CD4-positive, alpha-beta T cell treated with Interleukin-6 for 4 hours (primary cell): ENCODE data around the gene BCKDHA.
"Not testable (repeated sequence)": the region's sequence is repeated elsewhere in the genome, so short reads cannot be mapped to it uniquely, and the experiment has no call there.

Experiments used
- DNase-seq: peaks from one replicate; pipeline ENCODE4 v3.0.0-alpha.2; 2020; ENCODE audit warnings: mixed read lengths

Gene BCKDHA

DNA sequence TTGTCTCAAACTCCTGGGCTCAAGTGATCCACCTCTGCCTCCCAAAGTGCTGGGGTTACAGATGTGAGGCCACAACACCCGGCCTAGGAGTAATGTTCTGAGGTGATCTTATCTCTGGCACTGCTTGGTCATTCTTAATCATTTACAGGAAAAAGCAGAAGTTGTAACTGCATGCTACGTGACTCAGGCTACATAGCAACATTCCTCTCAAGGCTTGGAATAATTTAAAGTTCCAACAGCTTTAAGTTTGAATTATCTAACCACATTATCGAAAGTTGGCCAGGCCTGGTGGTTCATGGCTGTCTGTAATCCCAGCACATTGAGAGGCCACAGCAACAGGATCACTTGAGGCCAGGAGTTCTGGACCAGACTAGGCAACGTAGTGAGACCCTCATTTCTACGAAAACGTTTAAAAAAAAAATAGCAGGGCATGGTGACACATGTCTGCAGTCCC lies 29.7 kb upstream of the BCKDHA start:
- DNase-seq = no peak

DNA sequence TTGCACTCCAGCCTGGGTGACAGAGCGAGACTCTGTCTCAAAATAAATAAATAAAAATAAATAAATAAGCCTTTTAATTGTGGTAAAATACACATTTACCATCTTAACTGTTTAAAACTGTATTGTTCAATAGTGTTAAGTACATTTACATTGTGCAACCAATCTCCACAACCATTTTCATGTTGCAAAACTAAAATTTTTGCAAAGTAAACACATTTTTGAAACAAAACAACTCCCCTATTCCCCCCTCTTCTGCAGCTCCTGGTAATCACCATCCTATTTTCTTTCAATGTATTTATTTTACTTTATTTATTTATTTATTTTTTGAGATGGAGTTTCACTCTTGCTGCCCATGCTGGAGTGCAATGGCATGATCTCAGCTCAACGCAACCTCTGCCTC lies 27.8 kb upstream of the BCKDHA start:
- DNase-seq = no peak

DNA sequence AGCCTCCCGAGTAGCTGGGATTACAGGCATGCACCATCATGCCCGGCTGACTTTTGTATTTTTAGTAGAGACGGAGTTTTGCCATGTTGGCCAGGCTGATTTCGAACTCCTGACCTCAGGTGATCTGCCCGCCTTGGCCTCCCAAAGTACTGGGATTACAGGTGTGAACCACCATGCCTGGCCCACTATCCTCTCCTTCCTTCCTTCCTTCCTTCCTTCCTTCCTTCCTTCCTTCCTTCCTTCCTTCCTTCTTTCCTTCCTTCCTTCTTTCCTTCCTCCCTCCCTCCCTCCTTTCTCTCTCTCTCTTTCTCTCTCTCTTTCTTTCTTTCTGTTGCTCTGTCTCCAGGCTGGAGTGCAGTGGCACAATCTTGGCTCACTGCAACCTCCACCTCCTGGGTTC lies 26.5 kb upstream of the BCKDHA start:
- not testable (repeated sequence) for DNase-seq

DNA sequence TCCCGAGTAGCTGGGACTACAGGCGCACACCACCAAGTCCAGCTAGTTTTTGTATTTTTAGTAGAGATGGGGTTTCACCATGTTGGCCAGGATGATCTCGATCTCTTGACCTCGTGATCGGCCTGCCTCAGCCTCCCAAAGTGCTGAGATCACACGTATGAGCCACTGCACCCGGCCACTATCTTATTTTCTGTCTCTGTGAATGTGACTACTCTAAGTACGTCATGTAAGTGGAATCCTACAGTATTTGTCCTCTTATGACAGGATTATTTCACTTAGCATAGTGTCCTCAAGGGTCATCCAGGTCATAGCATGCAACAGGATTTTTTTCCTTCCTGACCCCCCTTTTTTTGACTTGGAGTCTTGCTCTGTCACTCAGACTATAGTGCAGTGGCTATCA lies 26.1 kb upstream of the BCKDHA start:
- no peak for DNase-seq

DNA sequence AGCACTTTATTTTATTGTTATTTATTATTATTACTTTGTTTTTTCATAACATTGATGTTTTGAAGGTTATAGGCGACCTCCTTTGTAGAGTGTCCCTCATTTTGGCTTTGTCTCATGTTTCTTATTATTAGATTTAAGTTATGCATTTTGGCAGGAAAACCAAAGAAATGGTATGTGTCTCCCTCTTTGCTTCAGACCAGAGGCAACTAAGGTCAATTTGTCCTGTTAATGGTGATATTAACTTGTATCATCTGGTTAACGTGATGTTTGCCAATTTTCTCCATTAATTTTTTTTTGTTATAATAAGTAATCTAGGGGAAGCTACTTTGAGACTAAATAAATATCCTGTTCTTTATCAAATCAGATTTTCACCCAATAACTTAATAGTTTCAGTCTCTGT lies 25.1 kb upstream of the BCKDHA start:
- no peak for DNase-seq

DNA sequence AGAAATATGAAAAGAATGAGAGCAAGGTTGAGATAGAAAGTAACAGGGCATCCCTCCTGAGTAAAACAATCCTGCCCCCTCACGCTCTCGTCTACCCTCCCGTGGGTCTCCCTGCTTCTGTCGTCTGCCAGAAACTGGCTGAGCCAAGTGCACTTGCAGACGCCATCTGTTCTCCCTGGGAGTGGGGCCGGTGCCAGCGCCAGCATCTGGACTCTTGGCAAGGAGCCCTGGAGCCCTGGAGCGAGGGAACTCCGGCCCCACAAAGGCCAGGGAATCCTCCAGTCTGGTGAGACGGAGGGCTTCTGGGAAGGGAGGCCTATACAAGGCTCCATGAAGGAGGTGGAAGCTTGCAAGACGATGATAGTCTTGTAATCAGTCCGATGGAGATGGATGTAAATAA lies 23.6 kb upstream of the BCKDHA start:
- no peak for DNase-seq

DNA sequence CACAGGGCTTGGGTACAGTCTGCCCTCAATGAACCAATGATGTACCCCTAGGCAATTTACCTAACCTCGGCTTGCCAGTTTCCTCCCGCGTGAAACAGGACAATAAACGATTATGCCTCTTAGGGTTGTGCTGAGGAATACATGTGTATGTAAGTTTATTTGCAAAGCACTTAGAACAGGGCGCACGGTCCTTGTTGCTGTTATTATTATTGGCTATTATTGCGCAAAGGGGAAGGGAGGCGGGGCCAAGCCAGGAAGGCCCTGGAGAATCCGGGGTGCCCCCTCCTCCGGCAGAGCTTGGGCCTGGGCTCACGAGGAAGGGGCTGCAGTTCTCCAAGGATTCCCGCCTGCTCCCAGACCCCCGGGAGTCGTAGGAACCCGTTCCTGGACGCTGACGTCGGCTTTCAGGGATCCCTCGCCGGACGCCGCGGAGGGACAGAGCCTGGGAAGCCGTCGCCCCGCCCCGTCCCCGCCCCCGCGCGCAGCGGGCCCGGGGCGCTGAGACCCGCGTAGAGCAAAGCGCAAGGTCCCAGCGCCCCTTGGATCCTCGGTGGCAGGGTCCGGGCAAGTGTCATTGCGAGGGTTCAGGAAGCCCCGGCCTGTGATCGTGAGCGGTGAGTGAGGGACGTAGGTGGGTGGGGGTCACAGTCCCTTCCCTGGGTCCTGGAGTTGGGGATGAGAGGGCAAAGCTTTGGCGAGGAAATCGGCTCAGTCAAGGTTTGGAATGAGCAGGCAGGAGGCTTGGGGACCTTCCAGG lies 21.2 kb upstream of the BCKDHA start, which contains the start of gene TMEM91:
TMEM91 (plus strand) TSS at position 293 of the 757 bp plus-strand sequence. CDS start 1,777 bp downstream, outside the sequence.
- DNase-seq = peak; percentile 46

DNA sequence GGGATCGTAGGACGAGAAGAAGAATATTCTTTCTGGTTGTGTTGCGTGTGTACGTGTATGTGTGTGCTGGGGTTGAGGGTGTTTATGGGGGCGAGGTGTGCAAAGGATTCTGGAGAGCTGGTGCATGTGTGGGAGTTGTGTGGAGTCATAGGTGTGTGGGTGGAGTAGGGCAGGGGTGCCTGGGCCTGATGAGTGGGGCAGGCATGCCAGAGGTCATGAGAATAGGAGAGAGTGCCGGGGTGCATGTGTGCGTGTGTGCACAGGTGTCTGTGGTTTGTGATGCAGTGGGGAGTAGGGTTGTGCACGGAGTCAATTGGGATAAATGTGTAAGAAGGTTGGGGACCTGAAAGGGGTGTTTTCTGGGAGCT lies 20.6 kb upstream of the BCKDHA start:
- DNase-seq = peak; percentile 20

DNA sequence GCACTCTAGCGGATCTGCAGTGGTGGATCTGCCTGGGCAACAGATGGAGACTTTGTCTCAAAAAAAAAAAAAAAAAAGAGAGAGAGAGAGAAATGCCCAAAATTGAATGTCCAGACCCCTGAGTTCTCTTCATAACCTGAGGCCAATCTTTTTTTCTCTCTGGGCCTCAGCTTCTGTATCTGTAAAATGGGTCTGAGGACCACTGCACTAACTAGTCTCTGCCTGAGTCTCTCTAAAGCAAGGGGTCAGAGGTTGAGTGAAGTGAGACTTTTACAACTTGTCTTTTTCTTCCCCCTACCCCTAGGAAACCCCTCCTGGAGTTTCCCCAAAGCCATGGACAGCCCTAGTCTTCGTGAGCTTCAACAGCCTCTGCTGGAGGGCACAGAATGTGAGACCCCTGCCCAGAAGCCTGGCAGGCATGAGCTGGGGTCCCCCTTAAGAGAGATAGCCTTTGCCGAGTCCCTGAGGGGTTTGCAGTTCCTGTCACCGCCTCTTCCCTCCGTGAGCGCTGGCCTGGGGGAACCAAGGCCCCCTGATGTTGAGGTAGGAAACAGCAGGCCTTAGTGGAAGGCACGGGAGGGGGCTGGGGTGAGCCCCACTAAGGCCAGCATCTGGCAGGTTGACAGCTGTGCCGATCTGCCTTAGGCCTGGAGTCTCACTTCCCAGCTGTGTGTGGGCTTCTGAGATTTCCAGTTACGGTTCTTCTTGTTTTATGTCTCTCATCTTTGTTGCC lies 19.5 kb upstream of the BCKDHA start:
- DNase-seq = no peak

DNA sequence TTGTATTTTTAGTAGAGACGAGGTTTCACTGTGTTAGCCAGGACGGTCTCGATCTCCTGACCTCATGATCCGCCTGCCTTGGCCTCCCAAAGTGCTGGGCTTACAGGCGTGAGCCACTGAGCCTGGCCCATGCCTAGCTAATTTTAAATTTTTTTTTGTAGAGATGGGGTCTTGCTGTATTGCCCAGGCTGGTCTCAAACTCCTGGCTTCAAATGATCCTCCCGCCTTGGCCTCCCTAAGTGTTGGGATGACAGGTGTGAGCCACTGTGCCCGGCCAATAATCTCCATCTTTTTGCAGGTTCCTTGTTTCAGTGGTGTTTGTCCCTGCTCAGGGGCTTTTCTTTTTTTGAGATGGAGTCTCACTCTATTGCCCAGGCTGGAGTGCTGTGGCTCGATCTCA lies 16.1 kb upstream of the BCKDHA start:
- DNase-seq = not testable (repeated sequence)

DNA sequence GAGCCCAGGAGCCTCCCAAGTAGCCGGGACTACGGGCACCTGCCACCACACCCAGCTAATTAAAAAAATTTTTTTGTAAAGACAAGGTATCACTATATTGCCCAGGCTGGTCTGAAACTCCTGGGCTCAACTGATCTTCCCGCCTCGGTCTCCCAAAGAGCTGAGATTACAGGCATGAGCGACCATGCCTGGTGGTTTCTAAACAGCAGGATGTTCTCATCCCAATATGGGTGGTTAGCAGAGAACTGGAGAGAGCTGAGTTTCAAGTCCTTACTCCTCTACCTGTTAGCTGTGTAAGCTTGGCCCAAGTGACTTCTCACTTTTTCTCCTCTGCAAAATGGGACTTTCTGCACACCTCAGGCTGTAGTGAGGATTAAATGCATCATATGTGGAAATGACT lies 13.3 kb upstream of the BCKDHA start:
- DNase-seq = no peak

DNA sequence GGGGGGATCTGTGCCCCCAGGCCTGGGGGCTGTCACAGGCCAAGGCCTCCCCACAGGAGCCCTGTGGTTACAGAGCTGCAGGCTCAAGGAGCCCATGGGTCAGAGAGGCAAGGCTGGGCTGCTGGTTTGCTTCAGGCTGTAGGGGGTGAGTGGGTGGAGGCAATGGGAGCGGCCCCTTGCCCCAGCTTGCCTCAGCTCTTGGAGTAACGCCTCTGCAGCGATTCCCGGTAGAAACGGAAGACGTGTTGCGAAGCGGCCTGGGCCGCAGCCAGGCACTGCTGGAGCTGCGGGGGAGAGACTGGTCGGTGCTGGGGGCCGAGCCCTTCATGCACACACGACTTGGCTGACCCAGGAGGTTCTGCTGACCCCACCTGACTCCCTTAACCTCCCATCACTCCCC lies 11.2 kb upstream of the BCKDHA start:
- no peak for DNase-seq

DNA sequence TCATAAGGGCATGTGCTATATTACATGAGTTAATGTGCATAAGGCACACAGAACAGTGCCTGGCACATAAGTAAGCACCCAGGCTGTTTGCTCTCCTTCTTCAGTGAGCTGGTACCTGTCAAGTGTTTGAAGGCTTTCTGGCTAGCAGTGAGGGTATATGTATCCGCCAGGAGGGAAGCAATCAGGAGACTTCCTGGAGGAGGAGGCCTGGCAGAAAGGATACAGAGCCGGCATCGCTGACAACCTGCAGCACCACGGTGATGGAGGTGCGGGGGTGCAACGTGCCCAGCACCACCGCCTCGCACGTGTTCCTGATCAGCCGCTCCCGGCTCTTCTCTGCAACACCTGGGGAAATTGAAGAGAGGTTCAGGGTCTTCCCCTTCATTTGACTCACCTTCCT lies 6.0 kb upstream of the BCKDHA start:
- no peak for DNase-seq

DNA sequence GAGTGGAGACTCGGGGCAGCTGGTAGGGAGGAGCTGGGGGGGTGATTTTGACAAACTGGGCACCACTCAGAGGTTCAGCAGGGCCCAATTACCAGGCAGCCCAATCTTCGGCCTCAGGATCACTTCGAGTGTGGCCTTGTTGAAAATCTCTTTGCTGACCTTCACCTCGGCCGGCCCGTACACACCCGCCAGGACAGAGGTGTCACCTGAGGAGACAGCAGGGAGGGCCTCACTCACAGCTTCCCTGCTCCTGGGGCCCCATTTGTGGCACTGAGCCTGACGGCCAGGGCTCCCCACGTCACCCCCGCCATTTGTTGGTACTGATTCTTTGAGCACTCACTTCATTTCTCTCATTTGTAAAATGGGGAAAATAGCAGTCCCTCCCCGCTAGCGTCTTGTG lies 4.8 kb upstream of the BCKDHA start:
- DNase-seq = no peak

DNA sequence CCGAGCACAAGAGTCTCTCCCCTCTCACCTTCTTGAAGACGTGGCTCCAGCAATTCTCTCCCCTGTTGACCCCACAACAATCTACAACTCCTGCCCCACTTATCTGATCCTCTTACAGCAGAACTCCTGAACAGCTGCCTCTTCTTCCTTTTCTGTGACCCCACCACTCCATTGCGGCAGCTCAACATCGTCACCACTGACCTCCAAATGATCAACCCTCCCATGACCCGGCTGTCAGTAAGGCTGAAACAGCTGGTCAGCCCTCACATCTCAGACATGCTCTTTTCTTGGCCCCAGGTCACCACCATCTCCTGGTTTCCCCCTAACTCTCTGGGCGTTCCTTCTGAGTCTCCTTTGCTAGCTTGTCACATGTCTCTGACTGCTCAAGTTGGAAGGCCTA lies 2.3 kb upstream of the BCKDHA start:
- DNase-seq = no peak

DNA sequence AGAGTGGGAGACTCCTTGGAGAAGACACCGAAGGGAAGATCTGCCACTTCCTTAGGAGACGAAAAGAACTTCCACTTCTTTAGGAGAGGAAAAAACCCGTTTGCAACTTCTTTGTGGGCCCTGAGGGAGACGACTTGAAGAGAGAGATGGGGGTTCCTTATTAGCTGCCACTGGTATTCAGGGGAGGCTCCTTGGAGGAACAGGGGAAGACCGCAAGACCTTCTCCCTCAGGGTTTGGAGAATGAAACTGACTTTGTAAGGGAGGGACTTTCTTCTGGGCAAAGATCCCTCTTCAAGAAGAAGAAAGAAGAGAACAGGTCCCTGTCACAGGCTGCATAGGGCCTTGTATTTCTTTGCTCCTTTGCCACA lies 416 bp downstream of the BCKDHA start:
- peak; percentile 4 for DNase-seq

DNA sequence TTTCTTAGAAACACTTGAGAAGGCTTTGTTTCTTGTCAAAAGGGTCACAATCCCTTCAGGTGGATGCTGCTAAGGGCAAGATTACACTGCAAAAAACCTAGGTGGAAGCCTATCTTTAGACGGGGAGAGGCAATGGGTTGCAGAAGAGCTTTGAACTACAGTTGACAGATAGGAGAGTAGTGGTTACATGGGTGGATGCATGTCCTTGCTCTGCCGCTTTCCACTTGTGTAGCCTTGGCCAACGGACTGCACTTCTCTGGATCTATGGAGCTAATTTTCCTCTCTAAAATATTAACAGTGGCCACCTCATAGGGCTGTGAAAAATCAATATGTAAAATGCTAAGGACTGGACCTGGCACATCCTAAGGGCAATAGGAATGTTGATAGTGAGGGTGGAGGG lies 980 bp downstream of the BCKDHA start:
- DNase-seq = no peak

DNA sequence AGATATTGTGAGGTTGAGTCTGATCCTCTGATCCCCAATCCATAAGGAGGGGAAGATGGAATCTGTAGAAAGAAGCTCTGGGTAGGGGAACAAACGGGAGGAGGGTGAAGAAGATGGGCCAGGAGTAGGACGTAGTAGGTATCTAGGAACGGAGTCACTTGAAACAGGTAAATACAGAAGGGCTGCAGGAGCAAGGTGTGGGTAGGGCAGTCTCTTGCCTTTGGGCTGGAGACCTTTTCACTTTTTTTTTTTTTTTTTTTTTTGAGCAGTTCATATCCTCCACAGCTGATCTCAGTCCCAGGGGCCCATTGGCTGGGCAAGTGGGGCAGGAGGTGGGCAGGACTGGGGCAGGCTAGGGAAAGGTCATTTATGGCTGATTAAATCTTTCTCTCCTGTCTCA lies 1.5 kb downstream of the BCKDHA start:
- no peak for DNase-seq

DNA sequence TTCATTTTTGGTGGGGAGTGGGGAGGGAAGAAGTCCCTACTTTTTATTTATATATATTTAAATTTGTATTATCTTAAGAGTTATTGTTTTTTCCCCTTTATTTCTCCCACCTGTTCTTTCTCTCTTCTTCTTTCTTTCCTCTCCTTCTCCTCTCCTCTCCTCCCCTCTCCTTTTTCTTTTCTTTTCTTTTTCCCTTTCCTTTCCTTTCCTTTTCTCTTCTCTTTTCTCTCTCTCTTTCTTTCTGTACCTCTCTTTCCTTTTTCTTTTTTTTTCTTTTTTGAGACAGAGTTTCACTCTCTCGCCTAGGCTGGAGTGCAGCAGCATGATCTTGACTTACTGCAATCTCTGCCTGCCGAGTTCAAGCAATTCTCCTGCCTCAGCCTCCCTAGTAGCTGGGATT lies 1.9 kb downstream of the BCKDHA start:
- no peak for DNase-seq

DNA sequence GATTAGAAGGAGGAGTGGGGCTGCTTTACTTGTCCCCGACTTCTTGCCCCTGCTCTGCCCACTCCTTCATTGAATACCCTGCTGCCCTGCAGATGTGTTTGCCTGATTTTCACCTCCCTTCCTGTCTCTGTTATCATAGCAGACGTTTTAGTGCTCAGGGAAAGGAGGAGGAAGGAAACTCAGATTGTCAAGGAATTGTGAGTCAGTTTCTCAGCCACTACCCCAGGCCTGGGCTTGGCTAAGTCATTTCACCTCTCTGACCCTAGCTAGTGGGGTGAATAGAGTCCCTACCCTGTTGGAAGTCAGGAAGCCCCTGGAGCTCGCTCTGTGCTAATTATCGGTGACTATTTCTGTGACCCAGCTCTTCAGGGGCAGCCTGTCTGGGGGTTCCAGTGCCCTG lies 3.9 kb downstream of the BCKDHA start:
- DNase-seq = no peak

DNA sequence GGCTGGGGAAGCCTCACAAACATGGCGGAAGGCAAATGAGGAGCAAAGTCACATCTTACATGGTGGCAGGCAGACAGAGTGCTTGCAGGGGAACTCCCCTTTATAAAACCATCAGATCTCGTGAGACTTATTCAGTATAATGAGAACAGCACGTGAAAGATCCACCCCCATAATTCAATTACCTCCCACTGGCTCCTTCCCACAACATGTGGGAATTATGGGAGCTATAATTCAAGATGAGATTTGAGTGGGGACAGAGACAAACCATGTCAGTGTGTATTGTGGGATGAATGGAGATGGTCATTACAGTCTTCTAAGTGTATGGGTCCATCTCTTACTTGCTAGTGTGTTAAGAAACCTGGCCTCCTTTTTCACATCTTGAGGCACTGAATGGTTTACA lies 4.4 kb downstream of the BCKDHA start:
- no peak for DNase-seq

DNA sequence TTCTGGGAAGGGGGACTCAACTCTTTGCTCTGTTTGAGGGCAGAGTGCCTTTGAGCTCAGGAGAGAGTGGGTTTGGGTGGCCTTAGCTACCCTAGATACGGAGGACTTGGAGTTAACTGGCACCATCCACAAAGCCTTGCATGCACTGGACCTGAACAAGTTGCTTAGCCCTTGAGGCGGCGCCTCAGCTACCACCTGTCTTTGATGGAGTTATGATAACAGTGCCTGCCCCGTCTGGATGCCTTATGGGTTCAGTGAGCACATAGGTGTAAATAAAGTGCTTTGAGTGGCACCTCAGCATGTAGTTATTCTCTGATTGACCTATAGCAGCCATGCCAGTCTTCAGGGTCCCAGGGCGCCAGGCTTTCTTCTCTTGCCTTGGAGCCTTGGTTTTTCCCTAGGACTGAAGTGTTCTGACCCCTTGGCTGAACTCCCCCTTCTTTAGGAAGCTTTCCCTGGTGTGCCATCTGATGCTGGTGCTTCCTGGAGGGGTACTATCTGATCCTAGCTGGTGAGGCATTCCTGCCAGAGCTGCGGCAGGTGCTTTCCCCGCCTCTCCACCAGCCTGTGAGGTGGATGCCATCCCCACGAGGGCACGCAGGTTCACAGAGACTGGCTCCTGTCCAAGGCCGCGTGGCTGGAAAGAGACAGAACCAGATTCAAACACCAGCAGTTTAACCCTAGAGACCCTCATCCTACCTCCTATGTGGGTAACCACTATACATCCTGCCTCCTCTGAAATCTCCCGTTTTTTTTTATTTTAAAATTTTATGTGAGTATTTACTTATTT lies 5.8 kb downstream of the BCKDHA start:
- DNase-seq = no peak

DNA sequence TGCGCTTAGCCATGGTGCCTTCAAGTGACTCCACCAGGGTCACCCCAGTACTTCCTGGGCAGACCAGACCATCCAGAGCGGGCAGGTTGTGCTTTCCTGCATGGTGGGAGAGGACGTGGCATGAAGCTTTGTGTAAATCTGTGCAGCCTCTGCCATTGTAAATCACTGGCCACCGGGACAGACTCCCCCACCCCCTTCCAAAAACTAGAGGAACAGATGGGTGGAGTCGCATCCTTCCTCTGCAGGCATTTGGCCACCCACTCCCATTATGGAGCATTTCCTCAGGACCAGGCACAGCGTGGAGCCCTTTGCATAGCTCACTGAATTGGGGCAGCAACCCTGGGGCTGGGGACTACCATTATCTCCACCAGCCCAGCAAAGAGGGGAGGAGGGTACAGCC lies 8.2 kb downstream of the BCKDHA start:
- no peak for DNase-seq

DNA sequence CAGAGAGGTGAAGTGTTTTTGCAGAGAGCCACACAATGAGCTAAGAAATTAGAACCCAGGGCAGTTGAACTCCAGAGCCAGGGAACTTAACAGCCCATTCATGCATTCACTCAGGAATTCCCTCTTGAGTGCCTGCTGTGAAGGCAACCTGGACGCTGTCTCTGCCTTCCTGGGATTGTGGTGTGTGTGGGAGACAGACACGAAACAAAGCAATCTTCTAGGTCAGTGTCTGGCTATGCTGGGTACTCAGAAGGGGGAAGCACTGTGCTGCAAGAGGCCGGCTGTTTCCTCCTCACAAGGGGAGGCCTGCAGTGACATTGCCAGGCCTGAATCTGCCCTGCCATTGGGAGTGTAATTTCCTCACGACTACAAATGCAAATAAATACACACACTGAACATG lies 9.7 kb downstream of the BCKDHA start:
- no peak for DNase-seq
